Endodermal cell (in vitro differentiated cells): ENCODE measurements around the gene PLCXD1. TPM values are rescaled to one million over a fixed set of nuclear protein-coding genes. Genes with fewer than 3 reads are reported as not detected.

Source experiments
- DNase-seq: peaks from one replicate; pipeline ENCODE4 v3.0.0-alpha.2; 2017
- H3K27ac ChIP-seq: 2 replicates; pipeline ENCODE4 v1.5.1; 2013; ENCODE audit warnings: mild to moderate bottlenecking, low read depth, low read length, moderate library complexity
- H3K27me3 ChIP-seq: 2 replicates; pipeline ENCODE4 v1.6.1; 2013; ENCODE audit warnings: mild to moderate bottlenecking, low read length, moderate library complexity; ENCODE audit not compliant: insufficient read depth, control insufficient read depth, poor library complexity, severe bottlenecking
- H3K36me3 ChIP-seq: 2 replicates; pipeline ENCODE4 v1.7.0; 2013; ENCODE audit warnings: mild to moderate bottlenecking, low read length, moderate library complexity; ENCODE audit not compliant: control insufficient read depth, insufficient read depth
- H3K4me1 ChIP-seq: one replicate; pipeline ENCODE4 v1.7.0; 2013; ENCODE audit warnings: low read length; ENCODE audit not compliant: control insufficient read depth, insufficient read depth
- H3K4me3 ChIP-seq: 2 replicates; pipeline ENCODE4 v1.5.1; 2013; ENCODE audit warnings: mild to moderate bottlenecking, low read length, moderate library complexity
- H3K9ac ChIP-seq: 2 replicates; pipeline ENCODE4 v1.6.1; 2013; ENCODE audit warnings: mild to moderate bottlenecking, low read length, moderate library complexity; ENCODE audit not compliant: poor library complexity, severe bottlenecking; ENCODE audit errors: extremely low read depth
- H3K9me3 ChIP-seq: 2 replicates; pipeline ENCODE4 v1.6.1; 2013; ENCODE audit warnings: mild to moderate bottlenecking, low read length, moderate library complexity; ENCODE audit not compliant: control insufficient read depth
- H3K27ac Mint-ChIP-seq: 2 replicates; pipeline ENCODE4 v1.8.0; 2020; ENCODE audit warnings: mixed read lengths
- H3K27me3 Mint-ChIP-seq: 2 replicates; pipeline ENCODE4 v1.8.0; 2021; ENCODE audit warnings: mild to moderate bottlenecking, mixed read lengths; ENCODE audit not compliant: insufficient read depth
- H3K36me3 Mint-ChIP-seq: 2 replicates; pipeline ENCODE4 v1.8.0; 2020; ENCODE audit warnings: low read depth, mixed read lengths
- H3K4me1 Mint-ChIP-seq: 2 replicates; pipeline ENCODE4 v1.8.0; 2020; ENCODE audit warnings: mixed read lengths
- H3K4me3 Mint-ChIP-seq: 2 replicates; pipeline ENCODE4 v1.8.0; 2020; ENCODE audit warnings: mild to moderate bottlenecking, moderate library complexity, mixed read lengths
- H3K9me3 Mint-ChIP-seq: 2 replicates; pipeline ENCODE4 v1.8.0; 2020; ENCODE audit warnings: mild to moderate bottlenecking, mixed read lengths
- CTCF ChIP-seq: fragments of 200-600 bp; sonication (generic); conservative IDR thresholded peaks from 2 replicates; pipeline ENCODE4 v1.5.0; 2021; ENCODE audit warnings: antibody characterized with exemption, mild to moderate bottlenecking
- WGBS, 2 experiments: methylation state at CpG; one replicate each; pipeline versions ENCODE4 v1.1.5 to v1.1.7; 2013; ENCODE audit warnings: missing lambda C conversion rate in 2 of 2, mixed read lengths in 1 of 2; ENCODE audit not compliant: insufficient coverage in 1 of 2, insufficient read length in 1 of 2; 5-methylcytosine and 5-hydroxymethylcytosine counted together
- total RNA-seq, 2 donors: library from RNA; stranded (reverse); fragmentation: NEBNext Ultra II Directional in 1 of 2; extraction: Animal tissue kit (Norgen Biotek cat#: 25700) in 1 of 2; gene quantifications; 2 replicates in 1 of 2; 3 replicates in 1 of 2; pipeline ENCODE4 v1.2.1, GENCODE V29; 2021

The PLCXD1 gene
- total RNA-seq, 2 donors from 2014 or later, result 70.3 to 96.9 TPM

- Mint-ChIP-seq H3K27ac (no peak overlapping the region), H3K4me3 (no peak overlapping the region), H3K4me1 (peaks cover 13% of the 10 kb centered on the region), H3K9me3 (no peaks in the 10 kb centered on the region), H3K36me3 (no peaks in the 10 kb centered on the region), H3K27me3 (no peaks in the 10 kb centered on the region)
- Histone ChIP-seq H3K27ac (no peak overlapping the region), H3K9me3 (no peaks in the 10 kb centered on the region), H3K27me3 (no peaks in the 10 kb centered on the region), H3K4me3 (no peak overlapping the region), H3K36me3 (no peaks in the 10 kb centered on the region), H3K9ac (no peak overlapping the region), H3K4me1 (no peaks in the 10 kb centered on the region)
- TF ChIP-seq CTCF, result no peak
- whole genome bisulfite sequencing, 2 experiments, result 83 to 96% methylated on average over 4 to 8 of the region's 8 CpGs
- peak; percentile 32 for DNase-seq
These were observed 22.7 kb upstream of the PLCXD1 start for GRCh38 chrX:258291-259040.

GRCh38 chrX:259692-260355 is 21.4 kb upstream of the PLCXD1 start:
- peak overlapping the region; percentile 69 for H3K27ac Mint-ChIP-seq
- no peak overlapping the region for H3K4me3 ChIP-seq
- H3K4me1 ChIP-seq, result no peaks in the 10 kb centered on the region
- WGBS, 2 experiments, result 63 to 66% methylated on average over 19 to 21 of the region's 21 CpGs
- peak overlapping the region; percentile 36 for H3K4me3 Mint-ChIP-seq
- H3K9ac ChIP-seq, result no peak overlapping the region
- H3K27me3 ChIP-seq, result no peaks in the 10 kb centered on the region
- no peaks in the 10 kb centered on the region for H3K9me3 ChIP-seq
- H3K4me1 Mint-ChIP-seq, result peaks cover 13% of the 10 kb centered on the region
- H3K36me3 ChIP-seq, result no peaks in the 10 kb centered on the region
- no peaks in the 10 kb centered on the region for H3K27me3 Mint-ChIP-seq
- no peak for TF ChIP-seq CTCF
- no peaks in the 10 kb centered on the region for H3K36me3 Mint-ChIP-seq
- no peaks in the 10 kb centered on the region for H3K9me3 Mint-ChIP-seq
- H3K27ac ChIP-seq, result no peak overlapping the region
- DNase-seq, result peak; percentile 94

GRCh38 chrX:261167-261918 is 19.8 kb upstream of the PLCXD1 start:
- Mint-ChIP-seq H3K27ac (peak overlapping the region; percentile 88), H3K4me1 (peaks cover 13% of the 10 kb centered on the region), H3K27me3 (no peaks in the 10 kb centered on the region), H3K9me3 (no peaks in the 10 kb centered on the region), H3K4me3 (peak overlapping the region; percentile 29), H3K36me3 (no peaks in the 10 kb centered on the region)
- WGBS, 2 experiments, result 76 to 77% methylated on average over 21 to 32 of the region's 32 CpGs
- Histone ChIP-seq H3K4me3 (no peak overlapping the region), H3K27ac (peak overlapping the region; percentile 83), H3K9me3 (no peaks in the 10 kb centered on the region), H3K9ac (peak overlapping the region; percentile 47), H3K36me3 (no peaks in the 10 kb centered on the region), H3K27me3 (no peaks in the 10 kb centered on the region), H3K4me1 (no peaks in the 10 kb centered on the region)
- DNase-seq, result peak; percentile 83
- TF ChIP-seq CTCF, result peak; percentile 25
